H9 (cell line): ENCODE measurements around the gene OR5K2. TPM values are rescaled to one million over a fixed set of nuclear protein-coding genes. Genes with fewer than 3 reads are reported as not detected.
A peak's percentile ranks its signal among the peaks of the same experiment; 100 is the strongest.

Source experiments
- DNase-seq: peaks from one replicate; pipeline ENCODE4 v3.0.0-alpha.2; 2017
- H2AFZ ChIP-seq: one replicate; pipeline ENCODE4 v1.6.1; 2013; ENCODE audit warnings: mild to moderate bottlenecking, low read length, control low read depth, moderate library complexity
- H2AK5ac ChIP-seq: 2 replicates; pipeline ENCODE4 v1.6.1; 2013; ENCODE audit warnings: low read length, control low read depth, mixed read lengths; ENCODE audit not compliant: insufficient read length
- H2BK120ac ChIP-seq: one replicate; pipeline ENCODE4 v1.6.1; 2013; ENCODE audit warnings: low read depth, mild to moderate bottlenecking, low read length, control low read depth, inconsistent platforms; ENCODE audit not compliant: poor library complexity, severe bottlenecking
- H2BK12ac ChIP-seq: 2 replicates; pipeline ENCODE4 v1.6.1; 2013; ENCODE audit warnings: low read length, control low read depth, mixed read lengths, low read depth; ENCODE audit not compliant: insufficient read length
- H2BK15ac ChIP-seq: 2 replicates; pipeline ENCODE4 v1.6.1; 2013; ENCODE audit warnings: low read depth, low read length, control low read depth
- H2BK20ac ChIP-seq: one replicate; pipeline ENCODE4 v1.6.1; 2013; ENCODE audit warnings: low read depth, mild to moderate bottlenecking, low read length, control low read depth, inconsistent platforms; ENCODE audit not compliant: poor library complexity, severe bottlenecking
- H2BK5ac ChIP-seq: 2 replicates; pipeline ENCODE4 v1.6.1; 2013; ENCODE audit warnings: low read length, control low read depth, mixed read lengths; ENCODE audit not compliant: insufficient read length
- H3K14ac ChIP-seq: 2 replicates; pipeline ENCODE4 v1.6.1; 2013; ENCODE audit warnings: low read length, control low read depth; ENCODE audit not compliant: insufficient read depth
- H3K18ac ChIP-seq: 2 replicates; pipeline ENCODE4 v1.6.1; 2013; ENCODE audit warnings: low read depth, mild to moderate bottlenecking, mixed read lengths, low read length, control low read depth; ENCODE audit not compliant: insufficient read length
- H3K23ac ChIP-seq: 2 replicates; pipeline ENCODE4 v1.6.1; 2013; ENCODE audit warnings: low read length, control low read depth, mixed read lengths, low read depth; ENCODE audit not compliant: insufficient read length
- H3K23me2 ChIP-seq: 2 replicates; pipeline ENCODE4 v1.6.1; 2013; ENCODE audit warnings: low read depth, mild to moderate bottlenecking, mixed read lengths, low read length, control low read depth; ENCODE audit not compliant: insufficient read length, poor library complexity, severe bottlenecking
- H3K27ac ChIP-seq: 2 replicates; pipeline ENCODE4 v1.5.1; 2013; ENCODE audit warnings: low read length, control low read depth, mixed read lengths, low read depth; ENCODE audit not compliant: insufficient read length
- H3K27me3 ChIP-seq: 2 replicates; pipeline ENCODE4 v1.6.1; 2013; ENCODE audit warnings: low read length, control low read depth, inconsistent platforms; ENCODE audit not compliant: insufficient read depth
- H3K4ac ChIP-seq: 2 replicates; pipeline ENCODE4 v1.6.1; 2013; ENCODE audit warnings: low read depth, mild to moderate bottlenecking, control low read depth, inconsistent platforms, low read length, moderate library complexity
- H3K4me1 ChIP-seq: 2 replicates; pipeline ENCODE4 v1.6.1; 2013; ENCODE audit warnings: low read length, control low read depth, inconsistent platforms; ENCODE audit not compliant: insufficient read depth
- H3K4me2 ChIP-seq: 2 replicates; pipeline ENCODE4 v1.6.1; 2013; ENCODE audit warnings: low read length, control low read depth, mixed read lengths; ENCODE audit not compliant: insufficient read length, insufficient read depth
- H3K56ac ChIP-seq: 2 replicates; pipeline ENCODE4 v1.6.1; 2013; ENCODE audit warnings: low read depth, mild to moderate bottlenecking, mixed read lengths, low read length, control low read depth; ENCODE audit not compliant: insufficient read length
- H3K79me1 ChIP-seq: 2 replicates; pipeline ENCODE4 v1.6.1; 2013; ENCODE audit warnings: low read depth, mild to moderate bottlenecking, moderate library complexity, low read length, control low read depth, inconsistent platforms; ENCODE audit not compliant: insufficient read depth, poor library complexity, severe bottlenecking
- H3K79me2 ChIP-seq: 2 replicates; pipeline ENCODE4 v1.6.1; 2013; ENCODE audit warnings: low read length, control low read depth, inconsistent platforms; ENCODE audit not compliant: insufficient read depth
- H3K9ac ChIP-seq: 2 replicates; pipeline ENCODE4 v1.6.1; 2013; ENCODE audit warnings: low read length, control low read depth, mixed read lengths; ENCODE audit not compliant: insufficient read length; ENCODE audit errors: extremely low read depth
- H3K9me3 ChIP-seq: one replicate; pipeline ENCODE4 v1.6.1; 2013; ENCODE audit warnings: low read depth, low read length, inconsistent platforms; ENCODE audit not compliant: control insufficient read depth
- H3T11ph ChIP-seq: one replicate; pipeline ENCODE4 v1.6.1; 2013; ENCODE audit warnings: mild to moderate bottlenecking, low read length, control low read depth, inconsistent platforms
- H4K20me1 ChIP-seq: one replicate; pipeline ENCODE4 v1.6.1; 2013; ENCODE audit not compliant: control insufficient read depth, insufficient read length, insufficient read depth
- H4K5ac ChIP-seq: 2 replicates; pipeline ENCODE4 v1.6.1; 2013; ENCODE audit warnings: low read depth, mild to moderate bottlenecking, mixed read lengths, low read length, control low read depth; ENCODE audit not compliant: insufficient read length
- H4K8ac ChIP-seq: replicated peaks from 2 replicates; pipeline ENCODE4 v1.6.1; 2013; ENCODE audit warnings: low read length, control low read depth, mixed read lengths, low read depth; ENCODE audit not compliant: insufficient read length
- H4K91ac ChIP-seq: 2 replicates; pipeline ENCODE4 v1.6.1; 2013; ENCODE audit warnings: low read depth, mild to moderate bottlenecking, moderate library complexity, mixed read lengths, low read length, control low read depth; ENCODE audit not compliant: insufficient read length
- H3K27ac Mint-ChIP-seq, 3 experiments: 2 replicates in 2 of 3; 3 replicates in 1 of 3; pipeline ENCODE4 v1.8.0; 2020 to 2021; ENCODE audit warnings: mixed read lengths in 3 of 3, mild to moderate bottlenecking in 1 of 3, moderate library complexity in 1 of 3
- H3K27me3 Mint-ChIP-seq: 2 replicates; pipeline ENCODE4 v1.8.0; 2021; ENCODE audit warnings: low read depth, mild to moderate bottlenecking, moderate library complexity, mixed read lengths
- H3K36me3 Mint-ChIP-seq, 3 experiments: 2 replicates in 2 of 3; 3 replicates in 1 of 3; pipeline ENCODE4 v1.8.0; 2020 to 2021; ENCODE audit warnings: low read depth in 3 of 3, mixed read lengths in 3 of 3; ENCODE audit not compliant: insufficient read depth in 1 of 3
- H3K4me1 Mint-ChIP-seq, 2 experiments: 2 replicates each; pipeline ENCODE4 v1.8.0; 2020; ENCODE audit warnings: mixed read lengths in 2 of 2
- H3K4me3 Mint-ChIP-seq, 2 experiments: 2 replicates in 1 of 2; 3 replicates in 1 of 2; pipeline ENCODE4 v1.8.0; 2020 to 2021; ENCODE audit warnings: mild to moderate bottlenecking in 2 of 2, mixed read lengths in 2 of 2, moderate library complexity in 1 of 2
- H3K9me3 Mint-ChIP-seq, 2 experiments: 2 replicates in 1 of 2; 3 replicates in 1 of 2; pipeline ENCODE4 v1.8.0; 2020; ENCODE audit warnings: mild to moderate bottlenecking in 2 of 2, mixed read lengths in 2 of 2, moderate library complexity in 1 of 2
- CTCF ChIP-seq: fragments of 200-600 bp; sonication (generic); conservative IDR thresholded peaks from 3 replicates; pipeline ENCODE4 v1.8.0; 2021; ENCODE audit warnings: antibody characterized with exemption, mild to moderate bottlenecking
- WGBS: extraction: QIAGEN DNeasy Blood & Tissue Kit; methylation state at CpG from one replicate; pipeline ENCODE4 v1.1.7; 2013; ENCODE audit warnings: missing lambda C conversion rate, low lambda C conversion rate, mixed read lengths; ENCODE audit not compliant: insufficient read length; ENCODE audit errors: extremely low coverage; 5-methylcytosine and 5-hydroxymethylcytosine counted together
- total RNA-seq: library from RNA; stranded (reverse); gene quantifications from 2 replicates; pipeline ENCODE4 v1.2.1, GENCODE V29; 2021

Gene OR5K2
- total RNA-seq, 1 experiment from 2014 or later, result not detected

- H3K79me1 ChIP-seq, result no peaks in the 10 kb centered on the region
- H3K27me3 Mint-ChIP-seq, result no peaks in the 10 kb centered on the region
- no peaks in the 10 kb centered on the region for H3K4me1 Mint-ChIP-seq
- H4K91ac ChIP-seq, result no peak overlapping the region
- no peak overlapping the region for H2BK15ac ChIP-seq
- no peak overlapping the region for H3K23ac ChIP-seq
- H3T11ph ChIP-seq, result no peak overlapping the region
- no peak overlapping the region for H2BK12ac ChIP-seq
- no peaks in the 10 kb centered on the region for H3K9me3 ChIP-seq
- H2BK120ac ChIP-seq, result no peak overlapping the region
- no peak overlapping the region for H3K4me3 Mint-ChIP-seq
- no peak overlapping the region for H3K4ac ChIP-seq
- H3K9ac ChIP-seq, result no peak overlapping the region
- no peaks in the 10 kb centered on the region; a peak in 2 of 5 replicates for H3K9me3 Mint-ChIP-seq
- no peaks in the 10 kb centered on the region for H3K4me1 ChIP-seq
- no peaks in the 10 kb centered on the region for H4K20me1 ChIP-seq
- DNase-seq, result no peak
- H2AK5ac ChIP-seq, result no peak overlapping the region
- no peak overlapping the region for H3K27ac ChIP-seq
- H2AFZ ChIP-seq, result no peak overlapping the region
- H3K79me2 ChIP-seq, result no peaks in the 10 kb centered on the region
- H3K4me2 ChIP-seq, result no peak overlapping the region
- no peak overlapping the region for H3K18ac ChIP-seq
- peak; percentile 30; the same call in 1 of the 3 replicates for TF ChIP-seq CTCF
- H3K56ac ChIP-seq, result no peak overlapping the region
- no CpG with 5 or more reads among the region's 2 CpGs for WGBS
- H3K14ac ChIP-seq, result no peak overlapping the region
- H3K36me3 Mint-ChIP-seq, result no peaks in the 10 kb centered on the region
- H3K27ac Mint-ChIP-seq, result no peak overlapping the region; a peak in 1 of 7 replicates
- no peaks in the 10 kb centered on the region for H3K27me3 ChIP-seq
- H2BK20ac ChIP-seq, result no peak overlapping the region
- no peak overlapping the region for H4K5ac ChIP-seq
- H3K23me2 ChIP-seq, result no peaks in the 10 kb centered on the region
- no peak overlapping the region for H4K8ac ChIP-seq
- no peak overlapping the region for H2BK5ac ChIP-seq
These were observed 39.9 kb upstream of the OR5K2 start for GRCh38 chr3:98457543-98457942.
